NCI-H1694 treated with DMSO at 0.1 percent for 48 hours (cell line): Measurements from ENCODE around the gene KIF21B.
"Not testable (repeated sequence)": the region's sequence is repeated elsewhere in the genome, so short reads cannot be mapped to it uniquely, and the experiment has no call there.

ENCODE experiments used
- DNase-seq: peaks from one replicate; lab custom pipeline; 2025; lab: John Stamatoyannopoulos, UW

Gene KIF21B

GRCh38 chr1:200935286-200935962 lies 88.1 kb downstream of the KIF21B start:
- not testable (repeated sequence) for DNase-seq

GRCh38 chr1:200934676-200935245 lies 88.8 kb downstream of the KIF21B start:
- no peak for DNase-seq

GRCh38 chr1:200931776-200932175 lies 91.7 kb downstream of the KIF21B start:
- no peak for DNase-seq

- DNase-seq, result not testable (repeated sequence)
Measured at GRCh38 chr1:200930285-200930684, 93.2 kb downstream of the KIF21B start.

- DNase-seq, result no peak
Measured at GRCh38 chr1:200929530-200930278, 93.8 kb downstream of the KIF21B start.

GRCh38 chr1:200925831-200926230 lies 97.7 kb downstream of the KIF21B start:
- DNase-seq, result no peak

- DNase-seq, result no peak
Measured at GRCh38 chr1:200923601-200924000, 99.9 kb downstream of the KIF21B start.

GRCh38 chr1:200922406-200922805 lies 101.1 kb downstream of the KIF21B start:
- DNase-seq, result no peak

- no peak for DNase-seq
Measured at GRCh38 chr1:200921571-200922110, 101.9 kb downstream of the KIF21B start.
